ENCODE results near the gene RASSF5.
A peak's percentile ranks its signal among the peaks of the same experiment; 100 is the strongest.

Gene RASSF5

DNA sequence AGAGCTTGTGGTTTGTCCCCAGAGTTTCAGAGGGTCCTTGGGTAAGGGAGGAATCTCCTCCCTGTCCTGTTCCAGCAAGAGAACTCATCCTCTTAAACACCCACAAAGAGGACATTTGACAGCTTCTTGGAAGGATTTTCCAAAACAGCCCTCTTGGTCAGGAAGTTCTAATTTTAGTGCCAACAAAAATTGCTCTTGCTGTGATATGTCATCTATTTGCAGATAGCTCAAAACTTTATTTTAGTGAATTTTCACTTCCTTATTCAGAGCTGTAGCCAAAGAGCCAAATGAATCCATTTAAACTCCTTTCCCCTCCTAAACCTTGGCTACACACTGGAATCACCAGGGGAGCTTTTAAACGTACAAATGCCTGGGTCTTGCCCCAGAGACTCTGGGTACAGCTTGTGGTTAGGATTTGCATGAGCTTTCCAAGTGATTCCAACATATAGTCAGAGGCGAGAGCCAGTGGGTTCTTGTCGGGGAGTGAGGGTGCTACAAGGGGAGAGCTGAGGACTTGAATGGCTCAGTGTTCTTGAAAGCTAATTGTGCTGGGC lies 11.8 kb upstream of the RASSF5 start:
- H3K27ac ChIP-seq (ENCODE audit: low read length): 0 out of 2 replicates have a peak overlapping the region, but pooled peaks have one; percentile 1
- peaks cover 19% of the 10 kb centered on the region for H3K4me1 ChIP-seq (ENCODE audit: low read length)
- peak overlapping the region; percentile 22; the same call in 1 of the 2 replicates for H3K4me2 ChIP-seq (ENCODE audit: low read depth, low read length)
- no peaks in the 10 kb centered on the region for H3K79me2 ChIP-seq (ENCODE audit: low read length)
- H3F3A ChIP-seq (ENCODE audit: insufficient read depth, low read length): peaks cover 4% of the 10 kb centered on the region; the same call in 1 of the 2 replicates
- no peak overlapping the region for H3K4me3 ChIP-seq (ENCODE audit: low read length)
- no peak overlapping the region for H2AFZ ChIP-seq (ENCODE audit: low read length)
- no peak overlapping the region for H3K9ac ChIP-seq (ENCODE audit: low read length)
- H3K9me2 ChIP-seq (replicated peaks; ENCODE audit: insufficient read depth, low read length): no peaks in the 10 kb centered on the region
- TF ChIP-seq, protein P1, sequence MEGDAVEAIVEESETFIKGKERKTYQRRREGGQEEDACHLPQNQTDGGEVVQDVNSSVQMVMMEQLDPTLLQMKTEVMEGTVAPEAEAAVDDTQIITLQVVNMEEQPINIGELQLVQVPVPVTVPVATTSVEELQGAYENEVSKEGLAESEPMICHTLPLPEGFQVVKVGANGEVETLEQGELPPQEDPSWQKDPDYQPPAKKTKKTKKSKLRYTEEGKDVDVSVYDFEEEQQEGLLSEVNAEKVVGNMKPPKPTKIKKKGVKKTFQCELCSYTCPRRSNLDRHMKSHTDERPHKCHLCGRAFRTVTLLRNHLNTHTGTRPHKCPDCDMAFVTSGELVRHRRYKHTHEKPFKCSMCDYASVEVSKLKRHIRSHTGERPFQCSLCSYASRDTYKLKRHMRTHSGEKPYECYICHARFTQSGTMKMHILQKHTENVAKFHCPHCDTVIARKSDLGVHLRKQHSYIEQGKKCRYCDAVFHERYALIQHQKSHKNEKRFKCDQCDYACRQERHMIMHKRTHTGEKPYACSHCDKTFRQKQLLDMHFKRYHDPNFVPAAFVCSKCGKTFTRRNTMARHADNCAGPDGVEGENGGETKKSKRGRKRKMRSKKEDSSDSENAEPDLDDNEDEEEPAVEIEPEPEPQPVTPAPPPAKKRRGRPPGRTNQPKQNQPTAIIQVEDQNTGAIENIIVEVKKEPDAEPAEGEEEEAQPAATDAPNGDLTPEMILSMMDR (IDR thresholded peaks at IDR 0.05; ENCODE audit: low read length): no peak
- TF ChIP-seq EZH2phosphoT487 (IDR thresholded peaks at IDR 0.05; ENCODE audit: low read length): no peak
- no peak for TF ChIP-seq EZH2 (optimal IDR thresholded peaks at IDR 0.05; ENCODE audit: low read depth, low read length)
- 0 out of 2 replicates have a peak, but pooled peaks cover 2% of the 10 kb centered on the region for H3K36me3 ChIP-seq (replicated peaks; ENCODE audit: insufficient read depth, low read length)
- DNase-seq: no peak
- H4K20me1 ChIP-seq (ENCODE audit: insufficient read depth, low read length): no peaks in the 10 kb centered on the region
- no peaks in the 10 kb centered on the region for H3K9me3 ChIP-seq (replicated peaks; ENCODE audit: insufficient read depth, low read length)
- H3K27me3 ChIP-seq (replicated peaks; ENCODE audit: insufficient read depth, low read length): no peaks in the 10 kb centered on the region

DNA sequence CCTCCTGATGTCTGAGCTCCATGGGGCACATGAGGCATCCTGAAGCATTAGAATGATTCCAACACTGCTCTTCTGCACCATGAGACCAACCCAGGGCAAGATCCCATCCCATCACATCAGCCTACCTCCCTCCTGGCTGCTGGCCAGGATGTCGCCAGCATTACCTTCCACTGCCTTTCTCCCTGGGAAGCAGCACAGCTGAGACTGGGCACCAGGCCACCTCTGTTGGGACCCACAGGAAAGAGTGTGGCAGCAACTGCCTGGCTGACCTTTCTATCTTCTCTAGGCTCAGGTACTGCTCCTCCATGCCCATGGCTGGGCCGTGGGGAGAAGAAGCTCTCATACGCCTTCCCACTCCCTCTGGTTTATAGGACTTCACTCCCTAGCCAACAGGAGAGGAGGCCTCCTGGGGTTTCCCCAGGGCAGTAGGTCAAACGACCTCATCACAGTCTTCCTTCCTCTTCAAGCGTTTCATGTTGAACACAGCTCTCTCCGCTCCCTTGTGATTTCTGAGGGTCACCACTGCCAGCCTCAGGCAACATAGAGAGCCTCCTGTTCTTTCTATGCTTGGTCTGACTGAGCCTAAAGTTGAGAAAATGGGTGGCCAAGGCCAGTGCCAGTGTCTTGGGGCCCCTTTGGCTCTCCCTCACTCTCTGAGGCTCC lies 11.1 kb upstream of the RASSF5 start:
- Histone ChIP-seq H3K36me3 (replicated peaks; ENCODE audit: insufficient read depth, low read length) (0 out of 2 replicates have a peak, but pooled peaks cover 2% of the 10 kb centered on the region), H3K4me2 (ENCODE audit: low read depth, low read length) (no peak overlapping the region), H3K27me3 (replicated peaks; ENCODE audit: insufficient read depth, low read length) (no peaks in the 10 kb centered on the region), H4K20me1 (ENCODE audit: insufficient read depth, low read length) (no peaks in the 10 kb centered on the region), H3K4me3 (ENCODE audit: low read length) (no peak overlapping the region), H3K9ac (ENCODE audit: low read length) (no peak overlapping the region), H3K9me2 (replicated peaks; ENCODE audit: insufficient read depth, low read length) (no peaks in the 10 kb centered on the region), H3K27ac (ENCODE audit: low read length) (no peak overlapping the region), H3K9me3 (replicated peaks; ENCODE audit: insufficient read depth, low read length) (no peaks in the 10 kb centered on the region), H3F3A (ENCODE audit: insufficient read depth, low read length) (peaks cover 4% of the 10 kb centered on the region; the same call in 1 of the 2 replicates), H3K79me2 (ENCODE audit: low read length) (no peaks in the 10 kb centered on the region), H2AFZ (ENCODE audit: low read length) (no peak overlapping the region), H3K4me1 (ENCODE audit: low read length) (peaks cover 19% of the 10 kb centered on the region)
- no peak for DNase-seq
- TF ChIP-seq, protein P1 (IDR thresholded peaks at IDR 0.05; ENCODE audit: low read length): no peak
- TF ChIP-seq EZH2 (optimal IDR thresholded peaks at IDR 0.05; ENCODE audit: low read depth, low read length) (no peak), EZH2phosphoT487 (IDR thresholded peaks at IDR 0.05; ENCODE audit: low read length) (no peak)

DNA sequence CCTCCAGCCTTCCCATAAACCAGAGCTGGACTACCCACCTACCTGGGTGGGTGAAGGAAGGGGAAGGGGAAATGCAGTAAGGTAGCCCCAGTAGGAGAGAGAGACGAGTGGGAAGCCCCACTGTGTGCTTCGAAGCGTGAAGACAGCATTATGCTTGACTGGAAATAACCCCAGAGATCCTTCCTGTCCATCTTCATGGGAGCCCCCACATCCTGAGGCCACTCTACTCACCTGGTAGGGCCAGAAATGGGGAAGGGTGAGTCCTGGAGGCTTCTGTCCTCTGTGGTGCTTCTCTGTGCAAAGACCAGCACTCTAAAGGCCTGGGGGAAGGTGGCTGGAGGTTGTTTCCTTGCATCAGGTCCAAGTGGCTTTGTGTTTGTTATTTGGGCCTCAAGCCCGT lies 10.0 kb upstream of the RASSF5 start:
- no peak for DNase-seq
- peaks cover 4% of the 10 kb centered on the region; the same call in 1 of the 2 replicates for H3F3A ChIP-seq (ENCODE audit: insufficient read depth, low read length)
- no peak overlapping the region for H3K4me3 ChIP-seq (ENCODE audit: low read length)
- H3K36me3 ChIP-seq (replicated peaks; ENCODE audit: insufficient read depth, low read length): no peaks in the 10 kb centered on the region
- H2AFZ ChIP-seq (ENCODE audit: low read length): no peak overlapping the region
- no peaks in the 10 kb centered on the region for H3K27me3 ChIP-seq (replicated peaks; ENCODE audit: insufficient read depth, low read length)
- TF ChIP-seq EZH2 (optimal IDR thresholded peaks at IDR 0.05; ENCODE audit: low read depth, low read length): no peak
- TF ChIP-seq, protein P1 (IDR thresholded peaks at IDR 0.05; ENCODE audit: low read length): no peak
- TF ChIP-seq EZH2phosphoT487 (IDR thresholded peaks at IDR 0.05; ENCODE audit: low read length): no peak
- H3K4me1 ChIP-seq (ENCODE audit: low read length): peaks cover 19% of the 10 kb centered on the region
- H3K4me2 ChIP-seq (ENCODE audit: low read depth, low read length): no peak overlapping the region
- H3K9me3 ChIP-seq (replicated peaks; ENCODE audit: insufficient read depth, low read length): no peaks in the 10 kb centered on the region
- no peaks in the 10 kb centered on the region for H3K9me2 ChIP-seq (replicated peaks; ENCODE audit: insufficient read depth, low read length)
- no peaks in the 10 kb centered on the region for H4K20me1 ChIP-seq (ENCODE audit: insufficient read depth, low read length)
- H3K27ac ChIP-seq (ENCODE audit: low read length): no peak overlapping the region
- H3K79me2 ChIP-seq (ENCODE audit: low read length): no peaks in the 10 kb centered on the region
- no peak overlapping the region for H3K9ac ChIP-seq (ENCODE audit: low read length)

Data from MM.1S (cell line).